Measurements from ENCODE around the gene SYNJ1. TPM values are rescaled to one million over a fixed set of nuclear protein-coding genes. Genes with fewer than 3 reads are reported as not detected.
A peak's percentile ranks its signal among the peaks of the same experiment; 100 is the strongest.

The SYNJ1 gene
- total RNA-seq, 1 donor from 2014 or later = 2.6 TPM

GRCh38 chr21:32658524-32658923 is 69.3 kb downstream of the SYNJ1 start:
- DNase-seq (ENCODE audit: low read depth) (no peak), FAIRE-seq (no peak)
- no peak for TF ChIP-seq CTCF (IDR thresholded peaks at IDR 0.05; ENCODE audit: insufficient read depth, low read length, severe bottlenecking)
- Histone ChIP-seq H3K4me3 (ENCODE audit: low read depth, low read length) (no peak overlapping the region), H3K36me3 (ENCODE audit: control insufficient read depth, insufficient read depth, low read length) (no peaks in the 10 kb centered on the region), H3K27me3 (ENCODE audit: control insufficient read depth, insufficient read depth, low read length) (no peaks in the 10 kb centered on the region)

- no peak overlapping the region for H3K4me3 ChIP-seq (ENCODE audit: low read depth, low read length)
- DNase-seq (ENCODE audit: low read depth) (peak; percentile 31), FAIRE-seq (no peak)
These were observed 74.4 kb downstream of the SYNJ1 start for GRCh38 chr21:32653326-32653901.

GRCh38 chr21:32648165-32648564 is 79.6 kb downstream of the SYNJ1 start:
- FAIRE-seq = no peak
- Histone ChIP-seq H3K4me3 (ENCODE audit: low read depth, low read length) (no peak overlapping the region), H3K27me3 (ENCODE audit: control insufficient read depth, insufficient read depth, low read length) (no peaks in the 10 kb centered on the region), H3K36me3 (ENCODE audit: control insufficient read depth, insufficient read depth, low read length) (peaks cover 1% of the 10 kb centered on the region)
- no peak for TF ChIP-seq CTCF (IDR thresholded peaks at IDR 0.05; ENCODE audit: insufficient read depth, low read length, severe bottlenecking)
- DNase-seq (ENCODE audit: low read depth) = no peak

More at GRCh38 chr21:32653326-32653901, 74.4 kb downstream of the SYNJ1 start:
- Histone ChIP-seq H3K36me3 (ENCODE audit: control insufficient read depth, insufficient read depth, low read length) (no peaks in the 10 kb centered on the region), H3K27me3 (ENCODE audit: control insufficient read depth, insufficient read depth, low read length) (no peaks in the 10 kb centered on the region)
- peak; percentile 73 for TF ChIP-seq CTCF (IDR thresholded peaks at IDR 0.05; ENCODE audit: insufficient read depth, low read length, severe bottlenecking)

DNA sequence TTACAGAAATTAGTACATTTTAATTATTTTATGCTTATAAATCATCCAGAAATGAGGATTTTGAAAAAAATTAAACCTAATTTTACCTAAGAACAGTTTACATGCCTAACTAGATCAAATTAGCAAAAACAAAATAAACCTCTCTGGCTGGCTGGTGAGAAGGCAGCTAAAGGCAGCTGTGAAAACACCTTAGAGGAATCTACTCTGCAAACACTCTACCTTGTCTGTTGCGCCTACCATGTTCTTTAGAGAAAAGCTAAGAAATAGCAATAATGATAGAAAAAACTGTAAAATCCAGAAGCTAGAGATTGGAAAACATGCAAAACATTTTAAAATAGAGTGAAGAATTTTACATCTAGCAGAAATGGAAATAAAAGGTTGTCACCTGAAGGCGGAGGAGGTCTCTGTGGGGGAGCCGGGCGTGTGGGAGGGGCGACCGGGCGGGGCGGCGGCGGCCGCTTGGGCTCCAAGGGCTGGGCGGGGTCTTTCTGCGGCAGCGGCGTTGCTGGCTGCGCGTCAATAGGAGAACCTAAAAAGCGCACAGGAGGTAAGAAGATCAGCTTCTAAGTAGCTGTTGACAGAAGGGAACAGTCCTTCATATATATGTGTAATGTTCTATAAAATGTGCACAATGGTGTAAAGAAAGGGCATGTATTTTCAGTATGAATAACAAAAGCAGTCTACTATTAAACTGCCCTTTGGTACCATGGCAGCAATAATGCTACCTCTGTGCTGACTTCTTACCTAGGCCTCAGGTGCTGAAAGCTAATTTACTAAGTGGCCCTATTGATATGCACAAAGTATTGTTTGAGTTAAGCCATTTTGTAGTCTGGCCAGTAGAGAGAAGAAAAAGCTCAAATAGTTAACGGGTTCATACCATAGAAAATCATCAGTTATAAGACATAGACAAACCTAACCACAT is 82.3 kb downstream of the SYNJ1 start:
- Histone ChIP-seq H3K4me3 (ENCODE audit: low read depth, low read length) (no peak overlapping the region), H3K27me3 (ENCODE audit: control insufficient read depth, insufficient read depth, low read length) (no peaks in the 10 kb centered on the region), H3K36me3 (ENCODE audit: control insufficient read depth, insufficient read depth, low read length) (peaks cover 1% of the 10 kb centered on the region)
- TF ChIP-seq CTCF (IDR thresholded peaks at IDR 0.05; ENCODE audit: insufficient read depth, low read length, severe bottlenecking) = no peak
- FAIRE-seq (no peak), DNase-seq (ENCODE audit: low read depth) (no peak)

- FAIRE-seq = no peak
These were observed 85.8 kb downstream of the SYNJ1 start for GRCh38 chr21:32641710-32642698.

More at GRCh38 chr21:32641710-32642698, 85.8 kb downstream of the SYNJ1 start:
- Histone ChIP-seq H3K27me3 (ENCODE audit: control insufficient read depth, insufficient read depth, low read length) (no peaks in the 10 kb centered on the region), H3K4me3 (ENCODE audit: low read depth, low read length) (no peak overlapping the region), H3K36me3 (ENCODE audit: control insufficient read depth, insufficient read depth, low read length) (peaks cover 6% of the 10 kb centered on the region)
- DNase-seq (ENCODE audit: low read depth) = no peak
- no peak for TF ChIP-seq CTCF (IDR thresholded peaks at IDR 0.05; ENCODE audit: insufficient read depth, low read length, severe bottlenecking)
